GM21390 (cell line): ENCODE measurements around the gene MMP17.

ENCODE experiments used
- ATAC-seq: cut with Tn5 transposase; IDR thresholded peaks from one replicate; pipeline ENCODE4 v1.9.1; 2021; ENCODE audit not compliant: unreplicated experiment

Gene MMP17

GRCh38 chr12:131827961-131828534, at the start of gene MMP17:
MMP17 (plus strand) TSS chr12:131828393; CDS start chr12:131828495, 102 bp downstream.
- no peak for ATAC-seq

- ATAC-seq, result no peak
Observed at GRCh38 chr12:131779027-131779426, 49.2 kb upstream of the MMP17 start.

- ATAC-seq, result no peak
Observed at GRCh38 chr12:131782061-131782460, 46.1 kb upstream of the MMP17 start.

GRCh38 chr12:131783915-131784541, 44.2 kb upstream of the MMP17 start:
- no peak for ATAC-seq

GRCh38 chr12:131784909-131785762, 43.1 kb upstream of the MMP17 start:
- ATAC-seq, result no peak

GRCh38 chr12:131785763-131786330, 42.3 kb upstream of the MMP17 start:
- no peak for ATAC-seq

- ATAC-seq, result no peak
Observed at GRCh38 chr12:131786331-131786730, 41.9 kb upstream of the MMP17 start.

- ATAC-seq, result no peak
Observed at GRCh38 chr12:131787143-131787660, 41.0 kb upstream of the MMP17 start.

- no peak for ATAC-seq
Observed at GRCh38 chr12:131788070-131788469, 40.1 kb upstream of the MMP17 start.

GRCh38 chr12:131789638-131790037, 38.6 kb upstream of the MMP17 start:
- no peak for ATAC-seq

GRCh38 chr12:131793243-131794022, 34.8 kb upstream of the MMP17 start:
- no peak for ATAC-seq

- no peak for ATAC-seq
Observed at GRCh38 chr12:131794061-131794460, 34.1 kb upstream of the MMP17 start.

- no peak for ATAC-seq
Observed at GRCh38 chr12:131794573-131794972, 33.6 kb upstream of the MMP17 start.

- no peak for ATAC-seq
Observed at GRCh38 chr12:131795064-131795463, 33.1 kb upstream of the MMP17 start.

GRCh38 chr12:131795690-131796410, 32.3 kb upstream of the MMP17 start:
- ATAC-seq, result no peak

GRCh38 chr12:131796411-131796736, 31.8 kb upstream of the MMP17 start:
- ATAC-seq, result no peak

GRCh38 chr12:131796754-131797587, 31.2 kb upstream of the MMP17 start:
- ATAC-seq, result no peak

GRCh38 chr12:131797588-131797934, 30.6 kb upstream of the MMP17 start:
- no peak for ATAC-seq

GRCh38 chr12:131799195-131799594, 29.0 kb upstream of the MMP17 start:
- no peak for ATAC-seq
